AG04450 (cell line): ENCODE data around the gene TARS3. TPM values are rescaled to one million over a fixed set of nuclear protein-coding genes. Genes with fewer than 3 reads are reported as not detected.

ENCODE experiments used
- CTCF ChIA-PET: fragments of 300-600, 350-600 bp; formaldehyde crosslinking; extraction: SDS; loops from one replicate; lab custom pipeline; 2022; ENCODE audit warnings: antibody characterized with exemption, inconsistent platforms; lab: Charles Lee
- POLR2A ChIA-PET: fragments of 350-600 bp; formaldehyde crosslinking; extraction: SDS; loops from one replicate; lab custom pipeline; 2021; ENCODE audit warnings: antibody characterized with exemption, inconsistent platforms; lab: Yijun Ruan, JAX
- DNase-seq: peaks from one replicate; pipeline ENCODE4 v3.0.0-alpha.2; 2011; ENCODE audit warnings: low read depth, low spot score
- H3K27ac ChIP-seq: one replicate; pipeline ENCODE4 v1.5.1; 2012; ENCODE audit warnings: low read depth, low read length, control low read depth
- H3K27me3 ChIP-seq: one replicate; pipeline ENCODE4 v1.6.0; 2012; ENCODE audit warnings: low read length; ENCODE audit not compliant: control insufficient read depth, insufficient read depth
- H3K4me3 ChIP-seq: 2 replicates; pipeline ENCODE4 v1.5.1; 2011; ENCODE audit warnings: mild to moderate bottlenecking, low read depth, low read length, control low read depth
- H3K9me3 ChIP-seq: 2 replicates; pipeline ENCODE4 v1.5.1; 2012; ENCODE audit warnings: low read length; ENCODE audit not compliant: control insufficient read depth, insufficient read depth
- polyA plus RNA-seq: library from polyadenylated mRNA; depleted of rRNA; stranded (reverse); fragments of >200 nt; gene quantifications from 2 replicates; pipeline ENCODE4 v1.2.3, GENCODE V29; 2011
- TF ChIP-seq, protein P1 (sequence below): IDR thresholded peaks from 2 replicates; pipeline ENCODE4 v1.5.1; 2011; ENCODE audit warnings: low read depth, low read length, control low read depth, inconsistent platforms

Gene TARS3
- polyA plus RNA-seq, 1 experiment: 7.2 TPM

- POLR2A ChIA-PET: no interaction called here
- peak; percentile 23 for DNase-seq
- no peak overlapping the region for H3K27ac ChIP-seq
- H3K9me3 ChIP-seq: no peaks in the 10 kb centered on the region
- TF ChIP-seq, protein P1, sequence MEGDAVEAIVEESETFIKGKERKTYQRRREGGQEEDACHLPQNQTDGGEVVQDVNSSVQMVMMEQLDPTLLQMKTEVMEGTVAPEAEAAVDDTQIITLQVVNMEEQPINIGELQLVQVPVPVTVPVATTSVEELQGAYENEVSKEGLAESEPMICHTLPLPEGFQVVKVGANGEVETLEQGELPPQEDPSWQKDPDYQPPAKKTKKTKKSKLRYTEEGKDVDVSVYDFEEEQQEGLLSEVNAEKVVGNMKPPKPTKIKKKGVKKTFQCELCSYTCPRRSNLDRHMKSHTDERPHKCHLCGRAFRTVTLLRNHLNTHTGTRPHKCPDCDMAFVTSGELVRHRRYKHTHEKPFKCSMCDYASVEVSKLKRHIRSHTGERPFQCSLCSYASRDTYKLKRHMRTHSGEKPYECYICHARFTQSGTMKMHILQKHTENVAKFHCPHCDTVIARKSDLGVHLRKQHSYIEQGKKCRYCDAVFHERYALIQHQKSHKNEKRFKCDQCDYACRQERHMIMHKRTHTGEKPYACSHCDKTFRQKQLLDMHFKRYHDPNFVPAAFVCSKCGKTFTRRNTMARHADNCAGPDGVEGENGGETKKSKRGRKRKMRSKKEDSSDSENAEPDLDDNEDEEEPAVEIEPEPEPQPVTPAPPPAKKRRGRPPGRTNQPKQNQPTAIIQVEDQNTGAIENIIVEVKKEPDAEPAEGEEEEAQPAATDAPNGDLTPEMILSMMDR: no peak
- CTCF ChIA-PET: interaction anchor here (1.1 to 1.6 kb wide), 2 partner anchors 11 to 69 kb away, joined by 3 to 6 read pairs; no protein-coding TSS in a partner anchor
- H3K4me3 ChIP-seq: no peak overlapping the region
- H3K27me3 ChIP-seq: no peaks in the 10 kb centered on the region
Observed at GRCh38 chr15:101710806-101711205, 13.5 kb downstream of the TARS3 start.

- no peak for DNase-seq
- H3K9me3 ChIP-seq: no peaks in the 10 kb centered on the region
- TF ChIP-seq, protein P1: no peak
- no peaks in the 10 kb centered on the region for H3K27me3 ChIP-seq
- ChIA-PET CTCF (no interaction called here), POLR2A (no interaction called here)
- H3K27ac ChIP-seq: no peak overlapping the region
- H3K4me3 ChIP-seq: no peak overlapping the region
Observed at GRCh38 chr15:101709466-101709865, 14.8 kb downstream of the TARS3 start.

GRCh38 chr15:101707983-101708382 lies 16.3 kb downstream of the TARS3 start:
- no peak for DNase-seq
- POLR2A ChIA-PET: no interaction called here
- Histone ChIP-seq H3K9me3 (no peaks in the 10 kb centered on the region), H3K27ac (no peak overlapping the region), H3K4me3 (no peak overlapping the region), H3K27me3 (no peaks in the 10 kb centered on the region)
- CTCF ChIA-PET: no interaction called here
- TF ChIP-seq, protein P1: no peak

DNA sequence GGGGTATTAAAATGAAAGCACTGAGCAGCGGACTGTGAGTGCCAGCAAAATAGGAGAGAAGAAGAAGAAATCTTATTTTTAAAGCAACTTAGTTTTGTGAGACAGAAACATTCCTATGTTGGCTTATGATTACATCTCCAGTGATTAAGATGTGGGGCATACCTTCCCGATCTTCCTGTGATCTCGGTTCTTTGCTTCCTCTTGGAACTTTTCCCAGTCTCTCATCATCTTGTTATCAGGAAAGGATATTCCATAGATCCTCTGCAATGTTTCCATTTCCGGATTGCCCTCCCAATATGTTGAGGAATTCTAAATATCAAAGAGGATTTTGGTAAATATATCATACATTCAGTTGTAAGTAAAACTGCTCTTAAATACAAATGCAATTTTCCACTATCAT lies 22.2 kb downstream of the TARS3 start:
- no peak for DNase-seq
- ChIA-PET POLR2A (no interaction called here), CTCF (no interaction called here)
- H3K4me3 ChIP-seq: no peak overlapping the region
- TF ChIP-seq, protein P1: no peak
- no peak overlapping the region for H3K27ac ChIP-seq
- no peaks in the 10 kb centered on the region for H3K9me3 ChIP-seq
- H3K27me3 ChIP-seq: no peaks in the 10 kb centered on the region

- ChIA-PET POLR2A (no interaction called here), CTCF (no interaction called here)
- no peak for DNase-seq
Observed at GRCh38 chr15:101698314-101698713, 26.0 kb downstream of the TARS3 start.

More at GRCh38 chr15:101698314-101698713, 26.0 kb downstream of the TARS3 start:
- TF ChIP-seq, protein P1: no peak
- H3K9me3 ChIP-seq: no peaks in the 10 kb centered on the region
- no peak overlapping the region for H3K4me3 ChIP-seq
- no peaks in the 10 kb centered on the region for H3K27me3 ChIP-seq
- no peak overlapping the region for H3K27ac ChIP-seq
